GM12878 (cell line): ENCODE data around the gene MYADM. TPM values are rescaled to one million over a fixed set of nuclear protein-coding genes. Genes with fewer than 3 reads are reported as not detected.
A peak's percentile ranks its signal among the peaks of the same experiment; 100 is the strongest.

Source experiments
- ATAC-seq: fragments of 200-7000 bp; cut with Tn5 transposase; 3 replicates; pipeline ENCODE4 v1.9.1; 2020; ENCODE audit warnings: mild to moderate bottlenecking, moderate library complexity
- BruUV-seq: library from RNA; stranded (reverse); fragments of 400-500 nt; replicated peaks from 2 replicates; lab custom pipeline; 2021; lab: Mats Ljungman, UMichigan
- CTCF ChIA-PET: fragments of 300-600 bp; sonication (Branson Sonifier 250); formaldehyde crosslinking; extraction: SDS; loops from one replicate; lab custom pipeline; 2021; ENCODE audit warnings: inconsistent platforms; lab: Yijun Ruan, JAX
- POLR2A ChIA-PET: fragments of 350-600 bp; formaldehyde crosslinking; extraction: SDS; loops from one replicate; lab custom pipeline; 2021; ENCODE audit warnings: inconsistent platforms; lab: Charles Lee
- RAD21 ChIA-PET: fragments of 300-600 bp; sonication (Branson Sonifier 250); formaldehyde crosslinking; loops from one replicate; lab custom pipeline; 2023; ENCODE audit warnings: antibody characterized with exemption; ENCODE audit not compliant: unreplicated experiment; lab: Charles Lee
- SMC1A ChIA-PET: fragments of 300-600 bp; sonication (Branson Sonifier 250); formaldehyde crosslinking; loops from one replicate; lab custom pipeline; 2023; ENCODE audit not compliant: unreplicated experiment, uncharacterized antibody; lab: Charles Lee
- DNase-seq: peaks from one replicate; pipeline ENCODE4 v3.0.0-alpha.2; 2011; ENCODE audit warnings: low read depth, low spot score
- FAIRE-seq: peaks from 3 replicates; lab custom pipeline; 2011; peaks lifted over from hg19 to GRCh38; lab: Jason Lieb, UNC
- H2AFZ ChIP-seq: 2 replicates; pipeline ENCODE4 v1.6.0; 2011; ENCODE audit warnings: low read depth, low read length, control low read depth; ENCODE audit not compliant: control insufficient read depth
- H3K27ac ChIP-seq: 2 replicates; pipeline ENCODE4 v1.5.1; 2011; ENCODE audit warnings: control low read depth; ENCODE audit not compliant: control insufficient read depth, insufficient read depth
- H3K27me3 ChIP-seq, 2 experiments: replicated peaks in 1 of 2; 2 replicates each; pipeline versions ENCODE4 v1.6.0 to v1.6.1; 2011; ENCODE audit warnings: low read length in 1 of 2; ENCODE audit not compliant: control insufficient read depth in 2 of 2, insufficient read depth in 2 of 2
- H3K36me3 ChIP-seq, 2 experiments: 2 replicates each; pipeline ENCODE4 v1.5.1; 2011; ENCODE audit warnings: low read length in 1 of 2; ENCODE audit not compliant: control insufficient read depth in 2 of 2, insufficient read depth in 2 of 2
- H3K4me1 ChIP-seq: 2 replicates; pipeline ENCODE4 v1.6.1; 2011; ENCODE audit warnings: mild to moderate bottlenecking, low read length, moderate library complexity, mixed read lengths; ENCODE audit not compliant: control insufficient read depth, insufficient read depth
- H3K4me2 ChIP-seq: 2 replicates; pipeline ENCODE4 v1.6.0; 2011; ENCODE audit warnings: control low read depth; ENCODE audit not compliant: control insufficient read depth, insufficient read depth
- H3K4me3 ChIP-seq: fragments of 200-600 bp; sonication (generic); 2 replicates; pipeline ENCODE4 v1.5.1; 2016
- H3K79me2 ChIP-seq: 2 replicates; pipeline ENCODE4 v1.6.0; 2011; ENCODE audit warnings: low read length; ENCODE audit not compliant: control insufficient read depth, insufficient read depth
- H3K9ac ChIP-seq: 2 replicates; pipeline ENCODE4 v1.8.0; 2011; ENCODE audit warnings: low read length, control low read depth, mixed read lengths; ENCODE audit not compliant: control insufficient read depth, insufficient read depth
- H3K9me3 ChIP-seq: replicated peaks from 3 replicates; pipeline ENCODE4 v1.5.1; 2011; ENCODE audit warnings: mild to moderate bottlenecking, low read length; ENCODE audit not compliant: control insufficient read depth, insufficient read depth
- H4K20me1 ChIP-seq: 2 replicates; pipeline ENCODE4 v1.6.0; 2011; ENCODE audit not compliant: control insufficient read depth, insufficient read depth
- BCL11A ChIP-seq: IDR thresholded peaks from 2 replicates; pipeline ENCODE4 v1.6.1; 2011; ENCODE audit warnings: low read depth, low read length
- CBFB ChIP-seq: IDR thresholded peaks from 2 replicates; pipeline ENCODE4 v1.6.1; 2016; ENCODE audit warnings: antibody characterized with exemption, low read depth
- FOXM1 ChIP-seq: IDR thresholded peaks from 2 replicates; pipeline ENCODE4 v1.6.1; 2012; ENCODE audit warnings: low read depth, mild to moderate bottlenecking, inconsistent platforms, low read length, moderate library complexity
- GABPA ChIP-seq: IDR thresholded peaks from 2 replicates; pipeline ENCODE4 v1.6.1; 2014; ENCODE audit warnings: antibody characterized with exemption, low read depth, mild to moderate bottlenecking, inconsistent platforms
- HCFC1 ChIP-seq: fragments of 150-350 bp; IDR thresholded peaks from 2 replicates; pipeline ENCODE4 v1.6.1; 2014; ENCODE audit warnings: low read length
- HDAC6 ChIP-seq: fragments of 200-600 bp; sonication (generic); IDR thresholded peaks from one replicate; pipeline ENCODE4 v1.8.0; 2017; ENCODE audit warnings: antibody characterized with exemption; ENCODE audit not compliant: unreplicated experiment
- NKRF ChIP-seq: fragments of 450-650 bp; conservative IDR thresholded peaks from 2 replicates; pipeline ENCODE4 v1.6.1; 2017; ENCODE audit warnings: mild to moderate bottlenecking, moderate library complexity
- RB1 ChIP-seq: fragments of 450-650 bp; formaldehyde crosslinking; IDR thresholded peaks from 2 replicates; pipeline ENCODE4 v1.6.1; 2017; ENCODE audit warnings: mild to moderate bottlenecking, borderline replicate concordance
- SIX5 ChIP-seq: IDR thresholded peaks from 2 replicates; pipeline ENCODE4 v1.6.1; 2011; ENCODE audit warnings: mild to moderate bottlenecking, low read depth, low read length, moderate library complexity; ENCODE audit not compliant: severe bottlenecking
- SKIL ChIP-seq: fragments of 450-650 bp; IDR thresholded peaks from 2 replicates; pipeline ENCODE4 v1.6.1; 2017; ENCODE audit warnings: mild to moderate bottlenecking, low read depth, inconsistent platforms; ENCODE audit not compliant: poor library complexity, severe bottlenecking
- SUZ12 ChIP-seq: fragments of 200-600 bp; sonication (generic); IDR thresholded peaks from one replicate; pipeline ENCODE4 v1.6.1; 2018; ENCODE audit warnings: antibody characterized with exemption, mild to moderate bottlenecking; ENCODE audit not compliant: unreplicated experiment
- TAF1 ChIP-seq: IDR thresholded peaks from 2 replicates; pipeline ENCODE4 v1.6.1; 2011; ENCODE audit warnings: mild to moderate bottlenecking, low read depth, low read length, borderline replicate concordance
- WGBS: methylation state at CpG from one replicate; pipeline ENCODE4 v1.1.6; 2016; ENCODE audit warnings: low lambda C conversion rate; ENCODE audit not compliant: insufficient replicate concordance, insufficient coverage; ENCODE audit errors: missing lambda C conversion rate; 5-methylcytosine and 5-hydroxymethylcytosine counted together
- in situ Hi-C: fragments of 300-500 bp; cut with MboI; formaldehyde crosslinking; loops from 9 replicates; pipeline ENCODE4 v1.14.3; 2018; ENCODE audit warnings: mixed read lengths
- intact Hi-C: fragments of 100-400 bp; cut with micrococcal nuclease; formaldehyde crosslinking; loops from one replicate; pipeline ENCODE4 v1.14.2; 2022; ENCODE audit not compliant: unreplicated experiment
- polyA plus RNA-seq, 11 experiments: library from polyadenylated mRNA; depleted of rRNA in 4 of 11; unstranded in 6 of 11; stranded (reverse) in 5 of 11; fragments of >200 nt; fragmentation: Nextera tagmentation in 4 of 11; fragmentation: Illumina TruSeq in 1 of 11; extraction: Ambion mirVana in 4 of 11; extraction: Trizol in 1 of 11; gene quantifications; 1 replicate in 1 of 11; 2 replicates in 10 of 11; pipeline versions ENCODE4 v1.2.1 to v1.2.3, GENCODE V29; 2011 to 2016; ENCODE audit warnings: inconsistent platforms in 2 of 11, missing spikeins in 2 of 11, low read depth in 1 of 11
- total RNA-seq, 4 experiments: library from RNA; depleted of rRNA in 3 of 4; stranded (reverse); fragments of >200 nt in 3 of 4; fragmentation: Illumina TruSeq in 1 of 4; extraction: Trizol in 1 of 4; gene quantifications; 2 replicates each; pipeline versions ENCODE4 v1.2.1 to v1.2.3, GENCODE V29; 2013 to 2021

Gene MYADM
- total and polyA plus RNA-seq, 10 of the 15 experiments (the other 5 are each of a cell fraction or from before 2014, with no cell fraction given): 0.04 to 0.46 (median 0.10) TPM

GRCh38 chr19:53908106-53908934 is 40.6 kb downstream of the MYADM start:
- no peak for FAIRE-seq
- TF ChIP-seq SIX5 (peak; percentile 57), SUZ12 (no peak), TAF1 (no peak), HCFC1 (peak; percentile 60; the same call in 1 of the 2 replicates)
- TF ChIP-seq, all 136 proteins: peak for 2
- Histone ChIP-seq H3K79me2 (no peaks in the 10 kb centered on the region), H3K4me2 (no peak overlapping the region), H3K36me3 (no peaks in the 10 kb centered on the region), H3K27ac (no peak overlapping the region), H3K9ac (no peak overlapping the region), H4K20me1 (no peaks in the 10 kb centered on the region), H3K27me3 (no peaks in the 10 kb centered on the region), H3K4me3 (no peak overlapping the region), H2AFZ (no peak overlapping the region), H3K4me1 (no peaks in the 10 kb centered on the region), H3K9me3 (no peaks in the 10 kb centered on the region; the same call in 2 of the 3 replicates)
- BruUV-seq: no TSS peak
- ATAC-seq (no peak), DNase-seq (no peak)
- intact Hi-C loops: no loop called here
- CTCF ChIA-PET: no interaction called here
- in situ Hi-C loops: no loop called here
- POLR2A ChIA-PET: no interaction called here
- RAD21 ChIA-PET: no interaction called here
- SMC1A ChIA-PET: no interaction called here
- WGBS: 15% methylated on average over 21 of the region's 51 CpGs

GRCh38 chr19:53908935-53909415 is 41.3 kb downstream of the MYADM start, which contains the start of gene CACNG7:
Gene CACNG7, plus strand, starts transcription at chr19:53909278. Its CDS starts 3,554 bp downstream, at chr19:53912832.
- 28% methylated on average over 4 of the region's 28 CpGs for WGBS
- Histone ChIP-seq H2AFZ (no peak within 1 kb of the TSS), H3K36me3 (no peaks in the 10 kb centered on the region), H3K27ac (no peak within 1 kb of the TSS), H3K4me2 (no peak within 1 kb of the TSS), H4K20me1 (no peaks in the 10 kb centered on the region), H3K27me3 (no peaks in the 10 kb centered on the region), H3K79me2 (no peaks in the 10 kb centered on the region), H3K4me3 (no peak within 1 kb of the TSS), H3K9ac (no peak within 1 kb of the TSS), H3K4me1 (no peaks in the 10 kb centered on the region), H3K9me3 (no peaks in the 10 kb centered on the region; the same call in 2 of the 3 replicates)
- no peak for ATAC-seq
- ChIA-PET POLR2A (no interaction called here), SMC1A (no interaction called here), RAD21 (no interaction called here), CTCF (no interaction called here)
- no peak for FAIRE-seq
- DNase-seq: no peak
- in situ Hi-C loops: no loop called here
- BruUV-seq: no TSS peak
- intact Hi-C loops: no loop called here
- TF ChIP-seq HDAC6 (no peak), BCL11A (no peak), NKRF (no peak), GABPA (no peak), FOXM1 (no peak), CBFB (no peak), SKIL (no peak), RB1 (no peak)
